Cerebellar cortex (tissue), 1 donor: Measurements from ENCODE around the gene ATP10B.

ENCODE experiments used
- DNase-seq: peaks from one replicate; pipeline ENCODE4 v3.0.0-alpha.2; 2015; ENCODE audit warnings: low spot score

Gene ATP10B

DNA sequence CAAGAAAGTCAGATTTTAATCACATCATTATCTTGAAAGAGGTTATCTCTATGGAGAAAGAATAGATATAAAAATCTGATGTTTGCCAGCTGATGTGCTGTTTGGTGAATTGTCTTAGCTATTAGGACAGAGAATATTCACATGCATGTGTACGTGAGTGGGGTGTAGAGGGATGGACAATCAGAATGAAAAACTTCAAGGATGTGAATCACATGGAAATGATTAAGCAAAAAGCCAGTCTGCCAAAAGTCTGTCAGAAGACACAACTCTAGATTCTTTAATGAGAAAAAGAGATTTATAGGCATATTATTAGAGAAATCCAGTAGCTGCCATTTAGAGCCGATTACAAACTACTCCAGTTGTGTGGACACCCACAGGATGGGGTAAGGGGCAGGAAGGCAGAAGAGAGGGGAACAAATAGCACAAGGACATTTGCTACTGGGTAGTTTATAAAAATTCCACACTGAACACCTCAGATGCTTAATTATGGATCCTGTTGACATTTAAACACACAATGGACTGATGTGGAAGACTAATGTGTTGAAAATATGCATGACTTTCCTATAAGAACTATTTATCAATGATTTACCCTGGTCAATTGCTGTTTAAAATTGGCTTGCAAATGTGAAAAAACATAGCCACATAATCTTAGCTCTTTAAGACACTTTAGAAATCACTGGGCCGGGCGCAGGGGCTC, 302.9 kb downstream of the ATP10B start:
- DNase-seq = no peak

DNA sequence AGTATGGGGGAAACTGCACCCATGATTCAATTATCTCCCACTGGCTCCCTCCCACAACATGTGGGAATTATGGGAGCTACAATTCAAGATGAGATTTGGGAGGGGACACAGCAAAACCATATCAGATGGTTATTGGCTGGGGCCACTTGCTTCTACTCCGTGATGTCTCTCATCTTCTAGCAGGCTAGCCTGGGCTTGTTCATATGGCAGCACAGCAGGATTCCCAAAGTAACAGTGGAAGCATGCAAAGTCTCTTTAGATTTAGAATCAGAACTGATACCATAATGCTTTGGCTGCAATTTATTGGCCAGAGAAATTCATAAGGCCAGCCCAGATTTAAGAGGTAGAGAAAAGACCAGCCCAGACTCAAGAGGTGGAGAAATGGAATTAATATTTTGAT, 304.1 kb downstream of the ATP10B start:
- no peak for DNase-seq

DNA sequence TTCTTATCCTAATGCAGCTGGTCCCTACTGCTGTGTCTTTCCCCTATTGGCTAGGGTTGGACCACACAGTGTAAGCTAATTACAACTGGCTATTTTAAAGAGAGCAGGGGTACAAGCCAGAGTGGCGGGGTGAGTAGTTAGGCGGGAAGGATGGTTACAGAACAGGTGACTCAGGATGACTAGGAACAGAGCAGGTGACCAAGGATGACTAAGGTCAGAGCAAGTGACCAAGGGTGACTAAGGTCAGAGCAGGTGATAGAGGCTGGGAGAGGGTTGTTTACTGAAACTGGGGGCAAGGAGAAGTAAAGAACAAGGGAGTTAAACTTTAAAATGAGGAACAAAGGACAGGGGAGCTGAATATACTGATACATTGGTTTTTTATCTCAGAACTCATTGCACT, 304.9 kb downstream of the ATP10B start:
- no peak for DNase-seq

DNA sequence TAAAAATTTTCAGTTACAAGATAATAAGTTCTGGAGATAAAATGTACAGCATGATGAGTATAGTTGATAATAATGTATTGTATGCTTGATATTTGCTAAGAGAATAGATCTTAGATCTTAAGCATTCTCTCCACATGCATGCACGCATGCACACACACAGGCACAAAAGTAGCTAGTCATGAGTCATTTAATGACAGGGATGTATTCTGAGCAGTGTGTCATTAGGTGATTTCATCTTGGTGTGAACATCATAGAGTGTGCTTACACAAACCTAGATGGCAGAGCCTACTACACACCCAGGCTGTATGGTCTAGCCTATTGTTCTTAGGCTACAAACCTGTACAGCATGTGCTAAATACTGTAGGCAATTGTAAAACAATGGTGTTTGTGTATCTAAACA, 306.2 kb downstream of the ATP10B start:
- DNase-seq = no peak

DNA sequence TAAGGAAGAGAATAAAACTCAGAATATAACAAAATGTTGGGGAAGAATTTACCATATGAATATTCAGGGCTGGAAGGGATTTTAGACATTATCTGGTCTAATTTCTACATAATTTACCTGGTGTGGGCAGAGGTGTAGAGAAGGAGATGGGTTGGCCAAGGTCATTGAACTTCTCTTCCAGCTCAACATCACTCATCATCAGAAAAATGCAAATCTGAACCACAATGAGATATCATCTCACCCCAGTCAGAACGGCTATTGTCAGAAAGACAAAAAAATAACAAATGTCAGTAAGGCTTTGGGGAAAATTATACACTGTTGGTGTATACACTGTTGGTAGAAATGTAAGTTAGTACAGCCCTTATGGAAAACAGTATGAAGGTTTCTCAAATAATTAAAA, 308.6 kb downstream of the ATP10B start:
- DNase-seq = no peak

DNA sequence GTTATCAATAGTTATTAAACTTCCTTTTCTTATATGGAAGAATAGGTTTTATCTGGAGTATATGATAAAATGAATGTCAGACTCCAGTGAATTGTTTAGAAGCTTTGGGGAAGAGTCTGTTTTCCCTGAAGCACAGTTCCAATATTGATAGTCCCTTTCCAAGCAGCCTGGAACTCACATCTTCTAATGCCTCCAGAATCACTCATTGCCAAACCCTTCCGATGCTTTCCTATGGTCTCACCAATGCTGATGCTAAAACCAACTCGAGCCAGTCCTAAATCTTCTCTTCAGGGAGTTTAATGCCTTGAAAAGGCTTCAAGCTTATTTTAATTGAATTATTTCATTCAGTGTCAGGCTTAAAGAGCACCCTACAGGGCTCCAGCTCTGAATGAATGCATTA, 309.2 kb downstream of the ATP10B start:
- DNase-seq = no peak

DNA sequence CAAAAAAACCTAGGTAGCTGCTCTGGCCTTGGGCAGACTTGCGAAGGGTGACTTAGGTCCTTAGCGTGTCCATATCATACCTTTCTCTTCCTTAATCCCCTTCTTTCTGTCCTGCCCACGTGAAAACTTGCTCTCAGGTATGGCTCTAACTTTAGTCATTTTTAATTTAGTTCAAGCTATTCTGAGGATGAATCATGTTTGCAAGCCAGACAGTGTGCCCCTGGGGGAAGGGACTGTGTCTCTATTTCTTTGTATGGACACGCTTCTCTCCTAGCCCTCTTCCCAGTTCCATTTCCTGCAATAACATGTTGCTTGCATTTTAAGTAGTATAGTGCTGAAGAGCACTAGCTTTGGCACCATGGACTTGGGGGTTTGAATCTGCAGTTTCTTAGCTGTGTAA, 309.7 kb downstream of the ATP10B start:
- no peak for DNase-seq

DNA sequence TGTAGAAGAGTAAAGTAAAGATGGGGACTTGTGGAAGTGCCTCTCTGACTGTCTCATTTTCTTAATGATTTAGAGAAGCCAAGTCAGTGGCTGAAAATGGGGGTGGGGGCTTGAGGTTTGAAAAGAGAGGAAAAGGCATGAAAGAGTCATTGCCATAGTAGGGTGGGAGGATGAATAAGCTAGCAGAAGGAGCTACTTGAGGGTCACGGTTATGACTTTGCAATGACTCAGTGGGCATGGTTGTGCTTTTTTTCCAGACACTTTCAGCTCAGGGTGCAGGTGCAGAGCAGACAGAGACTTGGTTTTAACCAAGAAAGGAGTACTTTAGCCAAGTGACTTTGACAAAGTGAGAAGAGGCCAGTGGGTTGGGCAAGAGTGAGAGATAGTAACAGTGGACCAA, 312.6 kb downstream of the ATP10B start:
- DNase-seq = no peak

DNA sequence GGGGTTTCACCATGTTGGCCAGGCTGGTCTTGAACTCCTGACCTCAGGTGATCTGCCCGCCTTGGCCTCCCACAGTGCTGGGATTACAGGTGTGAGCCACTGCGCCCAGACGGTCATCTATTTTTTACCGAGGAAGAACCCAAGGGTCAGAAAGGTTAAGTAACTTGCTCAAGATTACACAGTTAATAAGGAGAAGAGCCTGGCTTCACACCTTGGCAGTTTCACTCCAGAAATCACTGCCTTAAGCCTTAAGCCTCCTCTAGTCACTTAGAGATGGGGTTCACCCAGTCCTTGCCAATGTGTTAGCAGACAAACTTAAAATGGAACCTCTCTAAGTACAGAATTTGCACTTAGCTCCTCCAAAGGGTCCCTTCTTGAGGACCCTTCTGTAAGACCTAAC, 314.1 kb downstream of the ATP10B start:
- no peak for DNase-seq

DNA sequence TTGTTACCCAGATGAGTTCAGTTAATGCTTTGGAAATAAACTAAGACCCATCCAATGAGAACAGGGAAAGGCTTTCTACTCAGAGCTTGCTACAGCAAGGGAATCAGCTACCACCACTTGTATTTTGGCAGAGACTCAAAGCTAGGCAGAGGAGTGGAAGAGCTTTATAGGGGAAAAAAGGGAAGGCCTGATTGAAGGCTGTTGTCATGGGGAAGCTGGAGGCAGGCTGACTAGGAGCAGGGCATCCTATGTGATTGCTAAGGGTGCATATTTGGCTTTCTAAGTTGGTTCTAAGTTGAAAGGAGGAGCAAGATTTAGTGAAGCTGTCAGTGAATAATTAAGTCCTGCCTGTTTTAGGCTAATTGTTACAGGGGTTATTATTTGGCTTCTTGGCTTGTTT, 314.9 kb downstream of the ATP10B start:
- DNase-seq = no peak

DNA sequence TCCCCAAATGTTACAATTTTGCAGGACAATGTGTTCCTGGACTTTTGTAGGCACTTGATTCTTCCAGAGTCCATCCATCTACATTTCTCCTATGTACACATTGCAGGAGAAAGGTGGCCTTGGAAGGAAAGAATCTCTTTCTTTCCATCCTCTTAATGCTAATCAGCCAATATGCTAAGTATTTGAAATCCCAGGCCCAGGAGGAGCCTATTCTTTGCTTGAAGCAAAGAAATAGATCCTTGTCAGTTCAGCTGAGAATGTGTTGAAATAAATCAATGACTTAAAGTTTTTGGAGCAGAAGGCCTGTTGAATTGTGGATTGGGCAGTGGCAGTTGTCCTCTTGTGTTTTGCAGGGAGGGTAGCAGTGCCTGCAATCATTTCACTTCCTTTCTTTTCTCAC, 317.1 kb downstream of the ATP10B start:
- DNase-seq = no peak

DNA sequence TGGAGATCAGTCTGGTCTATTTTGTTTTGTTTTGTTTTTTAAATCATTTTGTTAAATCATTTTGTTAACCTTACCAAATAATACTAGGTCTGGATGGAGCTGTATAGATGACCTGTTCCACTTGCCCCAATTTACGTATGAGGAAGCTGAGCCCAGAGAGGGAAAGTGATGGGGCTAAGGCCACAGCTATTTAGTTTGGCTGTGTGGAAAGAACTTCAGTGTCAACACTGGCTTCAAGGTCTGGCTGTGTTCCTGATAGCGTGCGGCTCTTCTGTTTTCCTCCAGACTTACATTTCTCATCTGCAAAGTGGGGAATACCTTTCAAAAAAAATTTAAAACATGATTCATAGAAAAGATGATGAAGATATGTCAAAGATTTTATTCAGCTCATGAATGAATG, 317.9 kb downstream of the ATP10B start:
- DNase-seq = no peak

DNA sequence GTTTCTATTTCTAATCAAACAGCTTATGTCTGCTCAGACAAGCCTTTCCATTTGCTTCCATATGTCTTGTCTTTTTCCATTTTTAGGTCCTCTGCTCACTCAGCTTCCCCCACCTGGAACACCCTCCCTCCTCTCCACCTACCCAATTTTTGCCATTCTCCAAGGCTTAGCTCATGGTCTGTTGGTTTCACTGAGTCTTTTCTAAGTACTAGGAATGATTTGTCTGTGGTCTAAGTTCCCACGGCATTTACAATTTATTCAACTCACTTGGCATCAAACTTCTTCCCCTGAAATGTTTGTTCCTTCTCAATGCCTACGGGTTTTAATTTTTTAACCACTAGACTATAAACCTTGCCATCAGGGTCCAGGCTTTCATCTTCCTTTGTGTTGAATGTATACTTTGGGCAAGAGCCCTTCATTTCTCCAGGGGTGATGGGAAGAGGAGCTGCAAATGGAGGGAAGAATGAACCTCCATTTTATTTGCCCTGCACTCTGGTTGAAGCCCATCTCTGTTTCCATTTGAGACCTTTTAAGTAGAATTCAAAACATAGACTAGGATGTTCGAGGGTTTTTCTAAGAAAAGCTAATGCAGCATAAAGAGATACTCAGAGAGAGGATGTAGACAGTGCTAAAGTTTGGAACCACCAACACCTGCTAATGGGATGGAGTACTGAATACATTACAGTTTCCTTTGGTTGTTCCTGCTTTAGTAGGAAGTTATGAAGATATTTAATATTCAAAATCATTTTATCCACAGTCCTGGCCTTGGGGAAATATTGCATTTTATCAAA, 326.3 kb downstream of the ATP10B start:
- DNase-seq = no peak

DNA sequence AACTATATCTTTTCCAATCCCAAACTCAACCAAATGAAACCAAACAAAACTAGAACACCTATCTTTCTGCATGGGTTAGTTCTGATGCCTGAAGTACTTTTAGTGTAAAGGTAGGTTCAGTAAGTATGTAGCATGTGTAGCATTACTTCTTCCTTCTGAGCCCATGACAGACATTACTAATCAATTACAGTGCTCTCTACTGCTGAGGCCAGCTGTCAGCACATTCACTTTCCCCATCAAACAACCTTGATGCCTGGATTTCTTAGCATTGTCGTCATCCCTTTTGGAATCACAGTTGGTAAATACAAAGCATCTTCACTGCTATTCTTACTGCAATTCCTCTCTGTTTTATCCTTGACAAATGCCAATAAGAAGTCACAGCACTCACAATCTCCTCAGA, 327.2 kb downstream of the ATP10B start:
- DNase-seq = no peak

DNA sequence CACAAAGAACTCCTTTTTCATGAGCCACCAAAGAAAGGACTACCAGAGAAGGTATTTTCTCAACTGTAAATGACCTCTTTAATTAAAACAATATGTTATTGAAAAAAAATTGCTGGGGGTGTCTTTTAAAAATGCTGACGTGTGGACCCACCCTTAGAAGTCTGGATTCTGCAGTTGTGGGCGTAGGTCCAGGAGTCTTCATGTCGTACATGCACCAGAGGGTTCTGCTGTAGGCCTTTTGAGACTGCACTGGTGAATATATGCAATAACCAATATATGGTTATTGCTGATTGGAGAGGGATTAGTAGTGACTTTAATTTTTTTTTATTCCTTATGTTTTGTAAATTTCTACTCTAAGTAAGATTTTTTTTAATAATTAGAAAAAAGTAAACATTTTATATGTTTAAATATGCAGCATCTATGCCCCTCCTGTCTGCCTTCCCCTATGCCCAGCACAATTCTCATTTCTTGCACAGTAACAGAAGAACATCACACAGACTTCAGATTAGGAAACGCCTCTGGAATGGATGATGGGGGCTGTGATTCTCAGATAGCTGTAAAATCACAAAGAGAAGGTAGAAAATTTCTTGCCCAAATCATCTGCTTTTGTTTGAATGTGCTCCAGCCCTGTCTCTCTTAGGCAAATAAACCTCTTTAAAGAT, 328.4 kb downstream of the ATP10B start:
- no peak for DNase-seq

DNA sequence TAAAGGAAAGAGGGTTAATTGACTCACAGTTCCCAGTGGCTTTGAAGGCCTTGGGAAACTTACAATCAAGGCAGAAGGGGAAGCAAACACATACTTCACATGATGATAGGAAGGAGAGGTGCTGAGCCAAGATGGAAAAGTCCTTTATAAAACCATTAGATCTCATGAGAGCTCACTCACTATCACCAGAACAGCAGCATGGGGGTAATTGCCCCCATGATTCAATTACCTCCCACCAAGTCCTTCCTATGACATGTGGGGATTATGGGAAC, 330.7 kb downstream of the ATP10B start:
- DNase-seq = no peak

DNA sequence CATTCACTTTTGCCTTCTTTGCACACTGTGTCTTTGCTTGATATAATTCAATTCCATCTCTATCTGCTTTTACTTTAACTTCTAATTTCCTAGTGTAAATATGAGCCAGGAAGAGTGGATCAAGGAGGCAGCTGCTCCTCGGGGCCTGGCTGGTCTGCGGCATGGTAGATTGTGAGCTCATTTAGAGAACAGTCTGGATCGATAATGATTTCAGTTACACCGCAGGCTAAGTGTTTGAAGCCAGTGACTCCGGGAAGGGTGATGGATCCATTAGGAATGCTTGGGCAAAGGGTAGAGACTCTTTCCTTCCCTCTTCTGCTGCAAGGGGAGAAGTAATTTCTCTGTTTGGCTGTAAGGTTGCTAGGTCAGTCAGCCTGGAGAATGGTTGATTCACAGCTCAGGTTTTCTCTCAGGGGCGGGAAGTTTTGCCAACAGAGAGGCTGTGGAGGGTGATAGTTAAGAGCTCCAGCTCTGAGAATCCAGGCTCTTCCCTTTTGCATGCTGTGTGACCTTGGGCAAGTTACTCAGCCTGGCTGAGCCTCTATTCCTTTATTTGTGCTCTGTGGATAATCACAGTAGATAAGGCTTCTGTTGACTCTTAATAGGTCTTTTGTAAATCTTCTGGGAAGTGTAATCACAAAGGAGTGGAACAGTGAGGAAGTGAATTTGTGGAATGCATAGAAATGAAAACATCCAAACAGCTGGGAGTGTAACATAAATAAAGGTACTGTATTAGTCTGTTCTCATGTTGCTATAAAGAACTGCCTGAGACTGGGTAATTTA, 331.2 kb downstream of the ATP10B start:
- no peak for DNase-seq

DNA sequence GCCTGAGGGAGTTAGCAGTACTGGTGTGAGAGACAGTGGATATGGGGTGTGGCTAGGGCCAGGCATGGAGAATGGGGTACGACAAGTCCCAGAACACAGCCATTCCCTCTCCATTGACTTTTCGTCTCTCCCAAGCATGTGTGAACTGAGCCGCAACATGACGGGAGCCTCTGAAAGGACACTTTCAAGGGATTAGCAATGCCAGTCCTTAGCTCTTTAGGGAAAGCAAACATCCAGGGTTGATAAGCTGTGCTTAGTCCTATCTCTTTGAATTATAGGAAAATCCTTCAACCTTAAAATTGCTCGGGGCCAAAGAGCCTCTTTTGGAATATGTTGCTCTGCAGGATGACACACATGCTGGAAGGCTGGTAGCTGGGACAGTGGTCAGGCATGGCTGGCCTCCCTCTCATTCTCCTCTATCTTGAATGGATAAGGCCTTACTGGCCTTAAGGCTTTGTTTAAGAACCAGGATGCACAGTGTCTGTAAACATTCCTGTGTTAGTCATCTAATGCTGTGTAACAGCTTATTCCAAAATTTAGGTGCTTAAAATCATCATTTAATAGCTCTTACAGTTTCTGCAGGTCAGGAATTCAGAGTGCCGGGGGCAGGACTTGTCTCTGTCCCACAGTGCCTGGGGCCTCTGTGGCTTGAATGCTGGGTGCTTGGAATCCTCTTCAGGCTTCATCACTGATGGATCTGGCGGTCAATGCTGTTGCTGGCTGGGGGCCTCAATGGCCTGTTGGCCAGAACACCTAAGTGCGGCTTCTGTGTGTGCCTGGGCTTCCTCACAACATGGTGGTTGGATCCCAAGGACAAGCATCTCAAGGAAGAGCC, 335.1 kb downstream of the ATP10B start:
- no peak for DNase-seq

DNA sequence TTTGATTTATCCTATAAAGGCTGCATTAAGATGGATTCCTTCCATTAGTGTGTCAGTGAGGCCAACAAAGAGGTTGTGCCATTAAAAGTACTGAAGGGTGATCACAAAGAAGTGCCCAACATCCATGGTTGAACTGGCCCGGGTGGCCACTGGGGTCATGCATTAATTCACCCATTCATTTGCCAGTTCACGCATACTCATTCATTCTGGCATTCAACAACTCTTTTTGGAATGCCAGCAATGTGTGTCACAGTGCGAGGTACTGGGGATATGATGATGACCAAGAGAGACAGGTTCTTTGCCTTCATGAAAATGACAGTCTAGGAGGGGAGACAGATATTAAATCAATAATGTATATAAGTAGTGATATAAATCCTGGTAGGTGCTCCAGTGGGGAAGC, 337.1 kb downstream of the ATP10B start:
- no peak for DNase-seq

DNA sequence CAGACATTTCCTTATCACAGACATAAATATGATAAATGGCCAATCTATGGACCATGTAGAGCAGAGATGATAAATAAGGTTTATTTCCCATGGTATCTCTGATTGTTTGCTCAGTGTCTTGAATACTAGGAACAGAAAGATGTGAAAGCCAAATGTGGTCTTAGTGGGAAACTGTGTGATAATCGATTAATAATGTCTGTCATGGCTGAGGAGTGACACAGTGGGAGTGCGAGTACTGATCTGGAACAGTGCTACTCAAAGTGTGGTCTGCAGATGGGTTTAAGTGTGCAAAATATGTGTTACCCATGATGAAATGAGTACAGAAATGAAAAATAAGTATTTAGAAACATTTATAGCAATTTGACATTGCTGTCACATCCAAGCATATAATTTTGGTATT, 337.8 kb downstream of the ATP10B start:
- no peak for DNase-seq

DNA sequence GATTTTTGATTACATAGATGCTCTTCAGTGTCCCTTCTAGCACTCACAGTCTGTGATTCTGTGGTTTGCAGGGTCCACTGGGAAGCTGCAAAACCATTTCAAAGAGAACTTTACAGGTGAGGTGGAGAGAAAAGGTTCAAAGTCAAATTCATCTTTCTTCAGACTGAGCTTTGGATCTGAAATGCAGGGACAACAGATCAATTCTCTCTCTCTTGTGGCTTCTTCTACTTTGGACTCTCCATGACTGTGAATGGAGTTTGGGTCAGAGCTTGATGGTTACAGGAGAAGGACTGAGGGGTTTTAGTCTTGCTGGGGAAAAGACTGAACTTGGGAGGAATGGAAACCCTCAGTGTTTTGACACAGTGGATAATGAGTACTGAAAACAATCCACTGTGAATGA, 338.5 kb downstream of the ATP10B start:
- no peak for DNase-seq
